ENCODE data around the gene UQCC2.

The UQCC2 gene
- long read RNA-seq, full-length matches to known transcripts: 26 of 39 reads
- long read RNA-seq, partial matches to known transcripts: 6 of 39 reads
- long read RNA-seq, other reads (novel, unspliced or antisense): 7 of 39 reads

- DNase-seq (ENCODE audit: low read depth in 1 of 2, low spot score in 1 of 2): peak; percentile 90 to 95
- H3K27ac ChIP-seq (replicated peaks): peak within 1 kb of the TSS; percentile 99
- peak; percentile 80 for TF ChIP-seq REST (IDR thresholded peaks at IDR 0.05; ENCODE audit: insufficient replicate concordance, low read depth)
- TF ChIP-seq GABPA (IDR thresholded peaks at IDR 0.05; ENCODE audit: low read depth): no peak
- peak; percentile 52 for TF ChIP-seq CTCF (IDR thresholded peaks at IDR 0.05; ENCODE audit: insufficient read depth, low read length)
- TF ChIP-seq SPI1 (IDR thresholded peaks at IDR 0.05; ENCODE audit: borderline replicate concordance, low read depth): no peak
- TF ChIP-seq POLR2AphosphoS5 (IDR thresholded peaks at IDR 0.05; ENCODE audit: low read depth): peak; percentile 88; the same call in 1 of the 2 replicates
These were observed at the start of gene UQCC2 for GRCh38 chr6:33711140-33712129. TSS of gene UQCC2 (minus strand) at chr6:33711700. CDS start at chr6:33711686, 14 bp downstream.

GRCh38 chr6:33759887-33760629 is 48.6 kb upstream of the UQCC2 start:
- no peak for TF ChIP-seq CTCF (IDR thresholded peaks at IDR 0.05; ENCODE audit: insufficient read depth, low read length)
- TF ChIP-seq POLR2AphosphoS5 (IDR thresholded peaks at IDR 0.05; ENCODE audit: low read depth): no peak
- TF ChIP-seq GABPA (IDR thresholded peaks at IDR 0.05; ENCODE audit: low read depth): no peak
- TF ChIP-seq SPI1 (IDR thresholded peaks at IDR 0.05; ENCODE audit: borderline replicate concordance, low read depth): no peak
- no peak for TF ChIP-seq REST (IDR thresholded peaks at IDR 0.05; ENCODE audit: insufficient replicate concordance, low read depth)
- H3K27me3 ChIP-seq (ENCODE audit: insufficient read depth, poor library complexity, severe bottlenecking): peaks cover 9% of the 10 kb centered on the region
- DNase-seq (ENCODE audit: low read depth in 1 of 2, low spot score in 1 of 2): no peak
- H3K4me3 ChIP-seq (replicated peaks; ENCODE audit: insufficient read depth, low read length): no peak overlapping the region
- H3K27ac ChIP-seq (replicated peaks): no peak overlapping the region

More at GRCh38 chr6:33711140-33712129, at the start of gene UQCC2:
- H3K27me3 ChIP-seq (ENCODE audit: insufficient read depth, poor library complexity, severe bottlenecking): no peaks in the 10 kb centered on the region
- H3K4me3 ChIP-seq (replicated peaks; ENCODE audit: insufficient read depth, low read length): peak within 1 kb of the TSS; percentile 56

- Histone ChIP-seq H3K27me3 (ENCODE audit: insufficient read depth, poor library complexity, severe bottlenecking) (peaks cover 9% of the 10 kb centered on the region), H3K4me3 (replicated peaks; ENCODE audit: insufficient read depth, low read length) (no peak overlapping the region), H3K27ac (replicated peaks) (no peak overlapping the region)
- no peak for TF ChIP-seq GABPA (IDR thresholded peaks at IDR 0.05; ENCODE audit: low read depth)
- TF ChIP-seq POLR2AphosphoS5 (IDR thresholded peaks at IDR 0.05; ENCODE audit: low read depth): no peak
- TF ChIP-seq CTCF (IDR thresholded peaks at IDR 0.05; ENCODE audit: insufficient read depth, low read length): no peak
- no peak for TF ChIP-seq SPI1 (IDR thresholded peaks at IDR 0.05; ENCODE audit: borderline replicate concordance, low read depth)
- TF ChIP-seq REST (IDR thresholded peaks at IDR 0.05; ENCODE audit: insufficient replicate concordance, low read depth): no peak
- no peak for DNase-seq (ENCODE audit: low read depth in 1 of 2, low spot score in 1 of 2)
These were observed 47.3 kb upstream of the UQCC2 start for GRCh38 chr6:33758815-33759216.

Measured in HL-60 (cell line).